ENCODE data around the gene MARCHF6.
"Not testable (repeated sequence)": the region's sequence is repeated elsewhere in the genome, so short reads cannot be mapped to it uniquely, and the experiment has no call there.

The MARCHF6 gene

GRCh38 chr5:10353241-10354047 lies at the start of gene MARCHF6:
MARCHF6 (plus strand) TSS chr5:10353695; CDS start chr5:10353899, 204 bp downstream.
- DNase-seq = peak; percentile 95

GRCh38 chr5:10303699-10304170 lies 49.8 kb upstream of the MARCHF6 start:
- DNase-seq = no peak

- no peak for DNase-seq
These were observed 48.6 kb upstream of the MARCHF6 start for GRCh38 chr5:10304932-10305331.

- DNase-seq = no peak
These were observed 47.4 kb upstream of the MARCHF6 start for GRCh38 chr5:10306114-10306513.

GRCh38 chr5:10306806-10307205 lies 46.7 kb upstream of the MARCHF6 start:
- no peak for DNase-seq

GRCh38 chr5:10307206-10308148 lies 46.0 kb upstream of the MARCHF6 start, which contains the start of gene CMBL:
CMBL (minus strand) TSS chr5:10307902; CDS start chr5:10290762, 17,140 bp downstream.
- peak; percentile 36 for DNase-seq

GRCh38 chr5:10308844-10309243 lies 44.7 kb upstream of the MARCHF6 start:
- no peak for DNase-seq

GRCh38 chr5:10310066-10310779 lies 43.3 kb upstream of the MARCHF6 start:
- no peak for DNase-seq

GRCh38 chr5:10310835-10311570 lies 42.5 kb upstream of the MARCHF6 start:
- not testable (repeated sequence) for DNase-seq

GRCh38 chr5:10311595-10312425 lies 41.7 kb upstream of the MARCHF6 start:
- no peak for DNase-seq

- no peak for DNase-seq
These were observed 38.3 kb upstream of the MARCHF6 start for GRCh38 chr5:10315201-10315600.

- no peak for DNase-seq
These were observed 37.5 kb upstream of the MARCHF6 start for GRCh38 chr5:10315824-10316509.

- no peak for DNase-seq
These were observed 35.4 kb upstream of the MARCHF6 start for GRCh38 chr5:10317825-10318682.

GRCh38 chr5:10319202-10319851 lies 34.2 kb upstream of the MARCHF6 start:
- DNase-seq = no peak

GRCh38 chr5:10320793-10321192 lies 32.7 kb upstream of the MARCHF6 start:
- DNase-seq = no peak

- no peak for DNase-seq
These were observed 31.6 kb upstream of the MARCHF6 start for GRCh38 chr5:10321882-10322281.

- DNase-seq = no peak
These were observed 29.7 kb upstream of the MARCHF6 start for GRCh38 chr5:10323588-10324488.
